ENCODE results near the gene ZNF784. TPM values are rescaled to one million over a fixed set of nuclear protein-coding genes. Genes with fewer than 3 reads are reported as not detected.
A peak's percentile ranks its signal among the peaks of the same experiment; 100 is the strongest.

The ZNF784 gene
- total RNA-seq, 2 experiments from 2014 or later = 3.4 to 4.0 TPM

DNA sequence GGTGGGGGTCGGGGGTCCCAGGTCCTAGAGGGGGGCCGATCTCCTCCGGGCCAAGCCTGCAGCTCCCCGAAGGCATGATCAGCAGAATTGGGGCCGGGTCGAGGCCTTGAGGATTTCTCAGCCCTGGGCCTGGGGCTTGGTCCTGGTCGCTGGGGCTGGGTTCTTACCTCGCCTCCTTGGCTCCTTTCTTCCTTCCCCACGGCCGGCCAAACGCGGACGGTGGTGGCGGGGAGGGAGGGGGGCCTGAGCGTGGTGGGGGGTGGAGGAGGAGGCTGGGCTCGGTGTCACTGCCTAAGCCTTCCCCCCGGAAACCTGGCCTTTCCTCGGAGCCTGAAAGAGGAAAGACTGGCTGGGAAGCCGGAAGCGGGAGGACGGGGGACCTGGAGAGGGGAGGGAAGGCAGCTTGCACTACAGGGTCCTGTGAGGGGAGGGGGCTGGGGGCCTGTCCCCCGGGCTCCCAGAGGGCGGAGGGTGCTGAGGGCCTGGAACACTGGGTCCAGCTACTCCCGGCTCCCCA lies 43.7 kb downstream of the ZNF784 start, which contains the start of gene ZNF579:
ZNF579 (minus strand) TSS at position 221 of the 517 bp plus-strand sequence. CDS start 1,209 bp downstream, outside the sequence.
- peak within 1 kb of the TSS; percentile 49 for H3K27ac ChIP-seq (ENCODE audit: low read depth, low read length, poor library complexity, severe bottlenecking)
- H2AFZ ChIP-seq (ENCODE audit: low read length) = peak within 1 kb of the TSS; percentile 86
- intact Hi-C loops (cut with micrococcal nuclease; ENCODE audit: unreplicated experiment) = loop anchor here (2.0 kb wide), 1 partner anchor 18 kb away; the partner anchor contains the start of gene FIZ1

DNA sequence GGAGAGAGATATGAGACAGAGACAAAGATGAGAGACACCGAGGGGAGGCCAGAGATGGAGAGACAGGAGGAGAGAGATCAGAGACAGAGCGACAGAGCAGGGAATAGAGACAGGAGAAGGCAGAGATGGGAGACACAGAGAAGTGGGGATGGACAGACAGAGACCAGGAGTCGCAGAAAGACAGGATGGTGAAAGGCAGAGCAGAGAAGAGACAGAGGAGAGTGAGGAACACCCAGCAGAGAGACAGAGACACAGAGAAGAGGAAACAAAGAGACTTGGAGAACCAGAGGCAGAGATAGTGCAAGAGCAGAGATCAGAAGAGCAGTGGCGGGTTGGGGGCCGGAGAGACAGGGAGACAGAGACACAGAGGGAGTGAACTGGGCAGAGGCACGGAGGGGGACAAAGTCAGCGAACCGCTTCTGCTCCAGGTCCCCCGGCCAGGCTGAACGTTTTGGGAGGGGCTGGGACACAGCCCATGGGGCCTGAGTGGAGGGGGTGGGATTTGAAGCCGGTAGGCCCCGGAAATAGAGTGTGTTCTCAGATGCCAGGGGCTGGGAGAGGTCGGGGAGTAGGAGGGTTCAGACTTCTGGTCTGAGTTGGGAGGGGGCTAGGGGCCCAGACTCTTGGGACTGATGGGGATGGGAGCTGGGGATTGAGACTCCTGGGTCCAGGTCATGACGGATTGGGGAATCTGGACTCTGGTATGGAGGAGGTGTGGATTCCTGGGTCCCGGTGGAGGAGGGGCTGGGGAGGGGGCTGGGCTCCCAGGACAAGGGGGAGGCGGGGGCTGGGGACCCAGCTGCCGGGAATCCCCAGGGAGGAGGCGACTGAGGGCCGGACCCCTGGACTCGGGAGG lies 44.4 kb downstream of the ZNF784 start:
- TF ChIP-seq, protein P1, sequence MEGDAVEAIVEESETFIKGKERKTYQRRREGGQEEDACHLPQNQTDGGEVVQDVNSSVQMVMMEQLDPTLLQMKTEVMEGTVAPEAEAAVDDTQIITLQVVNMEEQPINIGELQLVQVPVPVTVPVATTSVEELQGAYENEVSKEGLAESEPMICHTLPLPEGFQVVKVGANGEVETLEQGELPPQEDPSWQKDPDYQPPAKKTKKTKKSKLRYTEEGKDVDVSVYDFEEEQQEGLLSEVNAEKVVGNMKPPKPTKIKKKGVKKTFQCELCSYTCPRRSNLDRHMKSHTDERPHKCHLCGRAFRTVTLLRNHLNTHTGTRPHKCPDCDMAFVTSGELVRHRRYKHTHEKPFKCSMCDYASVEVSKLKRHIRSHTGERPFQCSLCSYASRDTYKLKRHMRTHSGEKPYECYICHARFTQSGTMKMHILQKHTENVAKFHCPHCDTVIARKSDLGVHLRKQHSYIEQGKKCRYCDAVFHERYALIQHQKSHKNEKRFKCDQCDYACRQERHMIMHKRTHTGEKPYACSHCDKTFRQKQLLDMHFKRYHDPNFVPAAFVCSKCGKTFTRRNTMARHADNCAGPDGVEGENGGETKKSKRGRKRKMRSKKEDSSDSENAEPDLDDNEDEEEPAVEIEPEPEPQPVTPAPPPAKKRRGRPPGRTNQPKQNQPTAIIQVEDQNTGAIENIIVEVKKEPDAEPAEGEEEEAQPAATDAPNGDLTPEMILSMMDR (conservative IDR thresholded peaks at IDR 0.05; ENCODE audit: low read length) = no peak
- TF ChIP-seq EZH2phosphoT487 (IDR thresholded peaks at IDR 0.05; ENCODE audit: borderline replicate concordance, low read depth, low read length) = no peak
- H3K4me3 ChIP-seq (ENCODE audit: low read depth, low read length, poor library complexity, severe bottlenecking) = peak overlapping the region; percentile 88
- ChIA-PET CTCF (ENCODE audit: unreplicated experiment) (no interaction called here), POLR2A (no interaction called here)
- peaks cover 19% of the 10 kb centered on the region for H3K36me3 ChIP-seq (ENCODE audit: insufficient read depth, low read length)
- peaks cover 4% of the 10 kb centered on the region; the same call in 1 of the 2 replicates for H4K20me1 ChIP-seq (ENCODE audit: insufficient read depth, low read length)
- H2AFZ ChIP-seq (ENCODE audit: low read length) = peak overlapping the region; percentile 3; the same call in 1 of the 2 replicates
- H3K9me2 ChIP-seq (ENCODE audit: insufficient read depth, low read length) = no peaks in the 10 kb centered on the region
- no TSS peak for BruUV-seq (replicated peaks)
- H3K4me1 ChIP-seq (ENCODE audit: insufficient read depth, low read length, poor library complexity, severe bottlenecking) = peaks cover 12% of the 10 kb centered on the region
- peaks cover 9% of the 10 kb centered on the region; the same call in 1 of the 2 replicates for H3K79me2 ChIP-seq (ENCODE audit: insufficient read depth, low read depth, low read length)
- intact Hi-C loops (cut with micrococcal nuclease; ENCODE audit: unreplicated experiment) = loop anchor here (2.0 kb wide), 1 partner anchor 19 kb away; the partner anchor contains the start of gene FIZ1
- DNase-seq (ENCODE audit: low spot score) = peak; percentile 46
- H3K9me3 ChIP-seq (ENCODE audit: low read length) = no peaks in the 10 kb centered on the region
- H3K27ac ChIP-seq (ENCODE audit: low read depth, low read length, poor library complexity, severe bottlenecking) = peak overlapping the region; percentile 49
- H3K4me2 ChIP-seq (ENCODE audit: low read length) = peak overlapping the region; percentile 91

More for the DNA sequence above, 43.7 kb downstream of the ZNF784 start, which contains the start of gene ZNF579:
- Histone ChIP-seq H4K20me1 (ENCODE audit: insufficient read depth, low read length) (peaks cover 4% of the 10 kb centered on the region; the same call in 1 of the 2 replicates), H3K4me3 (ENCODE audit: low read depth, low read length, poor library complexity, severe bottlenecking) (peak within 1 kb of the TSS; percentile 88), H3K4me1 (ENCODE audit: insufficient read depth, low read length, poor library complexity, severe bottlenecking) (peaks cover 16% of the 10 kb centered on the region), H3K36me3 (ENCODE audit: insufficient read depth, low read length) (peaks cover 19% of the 10 kb centered on the region), H3K9me2 (ENCODE audit: insufficient read depth, low read length) (no peaks in the 10 kb centered on the region), H3K79me2 (ENCODE audit: insufficient read depth, low read depth, low read length) (peaks cover 9% of the 10 kb centered on the region; the same call in 1 of the 2 replicates), H3K9me3 (ENCODE audit: low read length) (no peaks in the 10 kb centered on the region), H3K4me2 (ENCODE audit: low read length) (peak within 1 kb of the TSS; percentile 91)
- ChIA-PET CTCF (ENCODE audit: unreplicated experiment) (no interaction called here), POLR2A (interaction anchor here (0.7 kb wide), 1 partner anchor 310 kb away, joined by 3 read pairs; no protein-coding TSS in a partner anchor)
- peak; percentile 89 for DNase-seq (ENCODE audit: low spot score)
- BruUV-seq (replicated peaks) = no TSS peak
- TF ChIP-seq EZH2phosphoT487 (IDR thresholded peaks at IDR 0.05; ENCODE audit: borderline replicate concordance, low read depth, low read length) = no peak
- TF ChIP-seq, protein P1 (conservative IDR thresholded peaks at IDR 0.05; ENCODE audit: low read length) = no peak
